ENCODE data around the gene CCDC15.

CCDC15 gene

GRCh38 chr11:125069008-125069407 lies 115.0 kb downstream of the CCDC15 start:
- H3K27me3 ChIP-seq (ENCODE audit: insufficient read depth, low read length) = no peaks in the 10 kb centered on the region
- H3K4me1 ChIP-seq (ENCODE audit: insufficient read depth, low read length, severe bottlenecking) = peaks cover 9% of the 10 kb centered on the region
- H3F3A ChIP-seq (ENCODE audit: insufficient read depth, low read length) = no peaks in the 10 kb centered on the region
- no peaks in the 10 kb centered on the region for H3K79me2 ChIP-seq (ENCODE audit: insufficient read depth, low read length)
- no peaks in the 10 kb centered on the region for H4K20me1 ChIP-seq (ENCODE audit: insufficient read depth, low read length)
- no peak for TF ChIP-seq EZH2 (IDR thresholded peaks at IDR 0.05; ENCODE audit: borderline replicate concordance, low read length)
- no peak for TF ChIP-seq CTCF (IDR thresholded peaks at IDR 0.05; ENCODE audit: low read length)
- H3K9me2 ChIP-seq (ENCODE audit: low read depth, low read length) = no peaks in the 10 kb centered on the region
- no peak overlapping the region for H3K4me2 ChIP-seq (ENCODE audit: low read length)
- H3K36me3 ChIP-seq (ENCODE audit: insufficient read depth, low read length) = no peaks in the 10 kb centered on the region
- H3K9ac ChIP-seq (ENCODE audit: low read length) = no peak overlapping the region
- no peak overlapping the region for H3K27ac ChIP-seq (ENCODE audit: low read depth, low read length, poor library complexity, severe bottlenecking)
- H3K9me3 ChIP-seq (ENCODE audit: low read length) = no peaks in the 10 kb centered on the region
- no peak overlapping the region for H2AFZ ChIP-seq (ENCODE audit: low read length)
- H3K4me3 ChIP-seq (ENCODE audit: low read depth, low read length, poor library complexity, severe bottlenecking) = no peak overlapping the region

DNA sequence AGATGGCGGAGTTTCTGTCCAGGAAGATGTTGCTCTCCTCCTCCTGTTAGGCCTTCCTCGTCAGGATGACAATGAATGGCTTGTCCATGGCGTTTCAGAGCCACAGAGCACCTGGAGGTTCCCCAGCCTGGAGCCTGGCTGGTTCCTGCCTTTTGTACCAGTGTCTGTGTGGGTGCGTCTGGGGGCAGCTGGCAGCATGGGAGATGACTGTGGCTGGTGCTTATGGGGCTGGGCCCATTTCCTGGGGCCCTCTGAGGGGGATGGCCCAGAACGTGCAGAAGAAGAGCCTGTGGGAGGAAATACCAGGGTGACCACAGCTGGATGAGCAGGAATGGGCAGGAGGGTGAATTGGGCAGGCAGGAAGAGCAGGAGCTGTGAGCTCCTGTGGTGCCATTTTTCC lies 115.8 kb downstream of the CCDC15 start:
- Histone ChIP-seq H3K9me2 (ENCODE audit: low read depth, low read length) (no peaks in the 10 kb centered on the region), H4K20me1 (ENCODE audit: insufficient read depth, low read length) (no peaks in the 10 kb centered on the region), H3K27ac (ENCODE audit: low read depth, low read length, poor library complexity, severe bottlenecking) (no peak overlapping the region), H3K9ac (ENCODE audit: low read length) (no peak overlapping the region), H3F3A (ENCODE audit: insufficient read depth, low read length) (no peaks in the 10 kb centered on the region), H3K79me2 (ENCODE audit: insufficient read depth, low read length) (no peaks in the 10 kb centered on the region), H3K4me1 (ENCODE audit: insufficient read depth, low read length, severe bottlenecking) (peaks cover 9% of the 10 kb centered on the region), H3K36me3 (ENCODE audit: insufficient read depth, low read length) (no peaks in the 10 kb centered on the region), H3K9me3 (ENCODE audit: low read length) (no peaks in the 10 kb centered on the region), H3K27me3 (ENCODE audit: insufficient read depth, low read length) (no peaks in the 10 kb centered on the region), H2AFZ (ENCODE audit: low read length) (no peak overlapping the region), H3K4me3 (ENCODE audit: low read depth, low read length, poor library complexity, severe bottlenecking) (no peak overlapping the region), H3K4me2 (ENCODE audit: low read length) (no peak overlapping the region)
- TF ChIP-seq CTCF (IDR thresholded peaks at IDR 0.05; ENCODE audit: low read length) (no peak), EZH2 (IDR thresholded peaks at IDR 0.05; ENCODE audit: borderline replicate concordance, low read length) (no peak)

DNA sequence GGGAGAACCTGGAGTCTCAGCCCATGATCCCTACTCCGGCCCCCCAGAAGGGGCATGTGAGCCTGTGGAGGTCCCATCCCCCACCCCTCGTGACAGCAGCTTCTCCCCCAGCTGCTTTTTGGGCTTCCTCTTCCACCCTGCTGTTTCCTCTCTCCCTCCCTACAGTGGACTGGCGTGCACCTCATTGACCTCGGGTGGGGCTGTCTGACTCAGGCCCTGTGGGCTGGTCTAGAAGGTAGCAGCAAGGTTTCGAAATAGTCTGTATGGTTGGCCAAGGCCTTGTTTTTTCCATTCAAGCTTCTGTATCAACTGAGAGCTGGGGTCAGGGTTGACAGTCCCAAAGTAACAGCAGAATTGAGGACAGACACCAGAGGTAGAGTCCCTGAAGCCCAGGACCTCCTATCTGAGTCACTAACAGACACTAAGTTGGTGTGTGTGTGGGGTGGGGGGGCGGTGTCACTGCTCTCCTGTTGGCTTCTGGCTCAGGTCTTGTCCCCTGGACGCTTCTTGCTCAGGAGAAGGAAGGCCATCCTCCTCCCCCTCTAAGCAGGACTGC lies 116.8 kb downstream of the CCDC15 start:
- no peaks in the 10 kb centered on the region for H3K9me2 ChIP-seq (ENCODE audit: low read depth, low read length)
- no peaks in the 10 kb centered on the region for H3K79me2 ChIP-seq (ENCODE audit: insufficient read depth, low read length)
- H2AFZ ChIP-seq (ENCODE audit: low read length) = no peak overlapping the region
- H3K4me3 ChIP-seq (ENCODE audit: low read depth, low read length, poor library complexity, severe bottlenecking) = no peak overlapping the region
- H3K27me3 ChIP-seq (ENCODE audit: insufficient read depth, low read length) = no peaks in the 10 kb centered on the region
- no peaks in the 10 kb centered on the region for H3F3A ChIP-seq (ENCODE audit: insufficient read depth, low read length)
- no peak for TF ChIP-seq EZH2 (IDR thresholded peaks at IDR 0.05; ENCODE audit: borderline replicate concordance, low read length)
- no peak for TF ChIP-seq CTCF (IDR thresholded peaks at IDR 0.05; ENCODE audit: low read length)
- peaks cover 9% of the 10 kb centered on the region for H3K4me1 ChIP-seq (ENCODE audit: insufficient read depth, low read length, severe bottlenecking)
- H3K27ac ChIP-seq (ENCODE audit: low read depth, low read length, poor library complexity, severe bottlenecking) = no peak overlapping the region
- no peak overlapping the region for H3K9ac ChIP-seq (ENCODE audit: low read length)
- no peaks in the 10 kb centered on the region for H3K36me3 ChIP-seq (ENCODE audit: insufficient read depth, low read length)
- H3K9me3 ChIP-seq (ENCODE audit: low read length) = no peaks in the 10 kb centered on the region
- no peaks in the 10 kb centered on the region for H4K20me1 ChIP-seq (ENCODE audit: insufficient read depth, low read length)
- no peak overlapping the region for H3K4me2 ChIP-seq (ENCODE audit: low read length)
